Activated CD4-positive, alpha-beta T cell treated with anti-CD3 and anti-CD28 coated beads, Interleukin-10, Interleukin-2, amounts not matched to agents 100 ng/mL and 50 ng/mL, durations not matched to agents 16 hours and 8 hours (primary cell): ENCODE measurements around the gene SGMS1.

Experiments
- DNase-seq: peaks from one replicate; pipeline ENCODE4 v3.0.0-alpha.2; 2020

Gene SGMS1

GRCh38 chr10:50415292-50415691, 208.5 kb downstream of the SGMS1 start:
- DNase-seq: no peak

- no peak for DNase-seq
Observed at GRCh38 chr10:50410066-50410811, 213.5 kb downstream of the SGMS1 start.

GRCh38 chr10:50407076-50407801, 216.5 kb downstream of the SGMS1 start:
- no peak for DNase-seq

GRCh38 chr10:50406457-50407070, 217.2 kb downstream of the SGMS1 start:
- DNase-seq: no peak

GRCh38 chr10:50405723-50406122, 218.0 kb downstream of the SGMS1 start:
- DNase-seq: no peak

- DNase-seq: no peak
Observed at GRCh38 chr10:50404021-50404773, 219.6 kb downstream of the SGMS1 start.

- no peak for DNase-seq
Observed at GRCh38 chr10:50403074-50403473, 220.7 kb downstream of the SGMS1 start.

GRCh38 chr10:50402466-50402865, 221.3 kb downstream of the SGMS1 start:
- no peak for DNase-seq

GRCh38 chr10:50400694-50401093, 223.1 kb downstream of the SGMS1 start:
- DNase-seq: no peak

GRCh38 chr10:50398823-50399222, 224.9 kb downstream of the SGMS1 start:
- DNase-seq: no peak

GRCh38 chr10:50398381-50398780, 225.4 kb downstream of the SGMS1 start:
- DNase-seq: peak; percentile 34

GRCh38 chr10:50397312-50398140, 226.2 kb downstream of the SGMS1 start:
- peak; percentile 57 for DNase-seq

- DNase-seq: peak; percentile 90
Observed at GRCh38 chr10:50396491-50397311, 227.1 kb downstream of the SGMS1 start.

- DNase-seq: no peak
Observed at GRCh38 chr10:50395851-50396250, 227.9 kb downstream of the SGMS1 start.

GRCh38 chr10:50395271-50395670, 228.5 kb downstream of the SGMS1 start:
- no peak for DNase-seq

- peak; percentile 46 for DNase-seq
Observed at GRCh38 chr10:50394832-50395231, 228.9 kb downstream of the SGMS1 start.

GRCh38 chr10:50393784-50394467, 229.8 kb downstream of the SGMS1 start:
- no peak for DNase-seq

GRCh38 chr10:50392966-50393718, 230.6 kb downstream of the SGMS1 start:
- no peak for DNase-seq

GRCh38 chr10:50392426-50392825, 231.3 kb downstream of the SGMS1 start:
- DNase-seq: no peak

GRCh38 chr10:50390302-50390701, 233.5 kb downstream of the SGMS1 start:
- DNase-seq: no peak
